HepG2 (cell line): Measurements from ENCODE around the gene CTF1. TPM values are rescaled to one million over a fixed set of nuclear protein-coding genes. Genes with fewer than 3 reads are reported as not detected.
A peak's percentile ranks its signal among the peaks of the same experiment; 100 is the strongest.

Experiments
- ARID3A ChIP-seq: IDR thresholded peaks from 2 replicates; pipeline ENCODE4 v1.6.1; 2012; ENCODE audit warnings: low read depth, low read length, improper control_type of control experiment
- HCFC1 ChIP-seq: fragments of 150-350 bp; IDR thresholded peaks from 2 replicates; pipeline ENCODE4 v1.6.1; 2014; ENCODE audit warnings: low read depth, low read length
- IKZF1 ChIP-seq: fragments of 450-650 bp; IDR thresholded peaks from 2 replicates; pipeline ENCODE4 v1.7.1; 2016
- JUN ChIP-seq: sonication (generic); formaldehyde crosslinking; IDR thresholded peaks from 2 replicates; pipeline ENCODE4 v1.4.0; 2020; ENCODE audit warnings: mild to moderate bottlenecking, missing genetic modification reagents
- RNF219 ChIP-seq: sonication (generic); formaldehyde crosslinking; IDR thresholded peaks from 2 replicates; pipeline ENCODE4 v1.5.0; 2020; ENCODE audit warnings: mild to moderate bottlenecking, missing genetic modification reagents
- RORA ChIP-seq: sonication (generic); formaldehyde crosslinking; IDR thresholded peaks from 2 replicates; pipeline ENCODE4 v1.5.0; 2020; ENCODE audit warnings: mild to moderate bottlenecking, missing genetic modification reagents, moderate library complexity
- SKI ChIP-seq: fragments of 450-650 bp; IDR thresholded peaks from one replicate; pipeline ENCODE4 v1.6.1; 2018; ENCODE audit warnings: mild to moderate bottlenecking; ENCODE audit not compliant: partially characterized antibody
- SMYD3 ChIP-seq: sonication (generic); formaldehyde crosslinking; IDR thresholded peaks from 2 replicates; pipeline ENCODE4 v1.8.1; 2023; ENCODE audit warnings: mild to moderate bottlenecking, missing genetic modification reagents
- SP4 ChIP-seq: sonication (generic); formaldehyde crosslinking; IDR thresholded peaks from 2 replicates; pipeline ENCODE4 v1.8.1; 2023; ENCODE audit warnings: mild to moderate bottlenecking, missing genetic modification reagents
- SRSF4 ChIP-seq: fragments of 200-400 bp; formaldehyde crosslinking; IDR thresholded peaks from one replicate; pipeline ENCODE4 v1.6.1; 2018; ENCODE audit warnings: mild to moderate bottlenecking, low read depth, low read length, moderate library complexity; ENCODE audit not compliant: poor library complexity, severe bottlenecking
- SSRP1 ChIP-seq: IDR thresholded peaks from 2 replicates; pipeline ENCODE4 v1.6.1; 2016; ENCODE audit warnings: control low read depth
- TOPORS ChIP-seq: sonication (generic); formaldehyde crosslinking; IDR thresholded peaks from 2 replicates; pipeline ENCODE4 v1.8.0; 2023; ENCODE audit warnings: mild to moderate bottlenecking, missing genetic modification reagents
- WIZ ChIP-seq: sonication (generic); formaldehyde crosslinking; IDR thresholded peaks from 2 replicates; pipeline ENCODE4 v1.5.1; 2020; ENCODE audit warnings: mild to moderate bottlenecking, missing genetic modification reagents
- ZNF138 ChIP-seq: sonication (generic); formaldehyde crosslinking; IDR thresholded peaks from 2 replicates; pipeline ENCODE4 v1.5.0; 2020; ENCODE audit warnings: mild to moderate bottlenecking, low read depth, missing genetic modification reagents
- ZNF160 ChIP-seq: sonication (generic); formaldehyde crosslinking; IDR thresholded peaks from 2 replicates; pipeline ENCODE4 v1.8.0; 2022; ENCODE audit warnings: mild to moderate bottlenecking, inconsistent platforms, missing genetic modification reagents
- ZNF232 ChIP-seq: sonication (generic); formaldehyde crosslinking; IDR thresholded peaks from 2 replicates; pipeline ENCODE4 v1.4.0; 2020; ENCODE audit warnings: missing genetic modification reagents, borderline replicate concordance
- ZNF280D ChIP-seq: sonication (generic); formaldehyde crosslinking; IDR thresholded peaks from 2 replicates; pipeline ENCODE4 v1.5.1; 2020; ENCODE audit warnings: mild to moderate bottlenecking, missing genetic modification reagents
- ZNF30 ChIP-seq: sonication (generic); formaldehyde crosslinking; IDR thresholded peaks from 2 replicates; pipeline ENCODE4 v1.5.0; 2020; ENCODE audit warnings: mild to moderate bottlenecking, missing genetic modification reagents
- ZNF329 ChIP-seq: sonication (generic); formaldehyde crosslinking; IDR thresholded peaks from 2 replicates; pipeline ENCODE4 v1.9.0; 2021; ENCODE audit warnings: low read depth, mild to moderate bottlenecking, missing genetic modification reagents
- ZNF709 ChIP-seq: sonication (generic); formaldehyde crosslinking; IDR thresholded peaks from 2 replicates; pipeline ENCODE4 v1.5.0; 2020; ENCODE audit warnings: mild to moderate bottlenecking, missing genetic modification reagents
- ZNF749 ChIP-seq: sonication (generic); formaldehyde crosslinking; IDR thresholded peaks from 2 replicates; pipeline ENCODE4 v1.8.0; 2022; ENCODE audit warnings: mild to moderate bottlenecking, missing genetic modification reagents, moderate library complexity, borderline replicate concordance
- ZNF766 ChIP-seq: sonication (generic); formaldehyde crosslinking; IDR thresholded peaks from 2 replicates; pipeline ENCODE4 v1.5.0; 2020; ENCODE audit warnings: missing genetic modification reagents, borderline replicate concordance
- polyA plus RNA-seq, 8 experiments: library from polyadenylated mRNA; depleted of rRNA in 3 of 8; stranded (reverse) in 7 of 8; unstranded in 1 of 8; fragments of >200 nt; fragmentation: Illumina TruSeq in 4 of 8; extraction: Trizol in 4 of 8; gene quantifications; 2 replicates each; pipeline versions ENCODE4 v1.2.1 to v1.2.3, GENCODE V29; 2011 to 2016; ENCODE audit warnings: low read depth in 4 of 8, missing spikeins in 1 of 8, mixed read lengths in 1 of 8; ENCODE audit not compliant: insufficient read depth in 1 of 8
- total RNA-seq, 5 experiments: library from RNA; depleted of rRNA; stranded (reverse); fragments of >200 nt; fragmentation: Illumina TruSeq; extraction: Trizol; gene quantifications; 2 replicates each; pipeline ENCODE4 v1.2.3, GENCODE V29; 2016; ENCODE audit warnings: low read depth in 1 of 5

The CTF1 gene
- total and polyA plus RNA-seq, 2 of the 13 experiments (the other 11 are each of a cell fraction or from before 2014, with no cell fraction given), result 0.13 to 1.8 TPM

DNA sequence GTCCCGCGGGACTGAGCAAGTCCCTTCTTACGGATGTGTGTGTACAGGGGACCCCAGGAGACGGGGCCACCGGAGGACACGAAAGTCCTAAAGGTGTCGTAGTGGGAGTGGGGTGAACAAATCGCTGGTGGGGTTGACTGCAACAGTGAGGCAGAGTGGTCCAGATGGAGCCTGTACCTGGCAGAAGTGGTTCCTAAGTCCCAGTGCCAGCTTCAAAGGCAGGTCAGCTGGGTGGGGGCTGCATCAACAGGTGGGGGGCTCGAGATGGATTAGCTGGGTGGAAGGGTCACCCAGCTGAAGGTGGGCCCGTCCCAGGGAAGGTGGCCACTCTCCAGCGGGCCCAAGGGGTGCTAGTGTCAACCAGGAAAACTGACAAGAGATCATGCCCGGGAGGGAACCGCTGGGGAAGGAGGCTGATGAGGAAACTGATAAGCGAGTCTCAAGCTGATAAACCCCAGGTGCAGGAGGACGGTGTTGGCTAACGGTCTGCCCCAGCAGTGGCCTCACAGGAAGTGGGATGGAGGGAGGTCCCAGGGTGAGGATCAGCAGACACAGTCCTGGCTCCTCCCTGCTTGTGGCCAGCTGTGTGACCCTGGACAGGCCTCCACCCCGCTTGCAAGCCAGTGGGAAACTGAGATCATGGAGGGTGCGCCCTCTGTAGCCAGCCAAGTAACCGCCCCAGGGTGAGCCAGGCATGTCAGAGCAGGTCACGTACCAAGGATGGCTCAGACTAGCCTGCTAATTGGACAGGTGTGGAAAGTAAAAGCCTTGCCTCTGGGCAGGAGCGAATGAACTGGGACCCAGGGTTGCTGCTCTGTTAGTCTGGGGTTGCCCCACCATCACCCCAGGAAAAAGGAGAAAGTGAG is 53.5 kb downstream of the CTF1 start (continued):
- TF ChIP-seq RNF219 (CRISPR knock-in tag) (no peak), ZNF749 (peak; percentile 46; the same call in 1 of the 2 replicates), SKI (peak; percentile 64), ZNF766 (no peak; the same call in 1 of the 2 replicates), RORA (CRISPR knock-in tag) (no peak), ZNF709 (CRISPR knock-in tag) (0 out of 2 replicates have a peak, but pooled peaks have one; percentile 62), TOPORS (CRISPR knock-in tag) (peak; percentile 88), ZNF329 (CRISPR knock-in tag) (0 out of 2 replicates have a peak, but pooled peaks have one; percentile 17), WIZ (CRISPR knock-in tag) (peak; percentile 71; the same call in 1 of the 2 replicates), ARID3A (no peak; the same call in 1 of the 2 replicates), ZNF160 (CRISPR knock-in tag) (no peak), SSRP1 (CRISPR knock-in tag) (0 out of 2 replicates have a peak, but pooled peaks have one; percentile 87), SP4 (CRISPR knock-in tag) (peak; percentile 83), IKZF1 (no peak), ZNF138 (CRISPR knock-in tag) (peak; percentile 83), SRSF4 (no peak), JUN (0 out of 2 replicates have a peak, but pooled peaks have one; percentile 70), HCFC1 (no peak), ZNF232 (CRISPR knock-in tag) (no peak), ZNF30 (no peak), SMYD3 (CRISPR knock-in tag) (peak; percentile 74; the same call in 1 of the 2 replicates), ZNF280D (no peak; the same call in 1 of the 2 replicates)
